Endothelial cell of umbilical vein (primary cell): Measurements from ENCODE around the gene MTF2. TPM values are rescaled to one million over a fixed set of nuclear protein-coding genes. Genes with fewer than 3 reads are reported as not detected.
"Not testable (repeated sequence)": the region's sequence is repeated elsewhere in the genome, so short reads cannot be mapped to it uniquely, and the experiment has no call there.

Source experiments
- BruUV-seq: library from RNA; stranded (reverse); fragments of 400-500 nt; replicated peaks from 2 replicates; lab custom pipeline; 2021; lab: Mats Ljungman, UMichigan
- CTCF ChIA-PET: fragments of 300-600, 350-600 bp; sonication (Branson Sonifier 250); formaldehyde crosslinking; loops from one replicate; lab custom pipeline; 2021; ENCODE audit warnings: antibody characterized with exemption, inconsistent platforms; lab: Charles Lee
- POLR2A ChIA-PET: fragments of 300-600, 350-600 bp; sonication (Branson Sonifier 250); formaldehyde crosslinking; loops from one replicate; lab custom pipeline; 2021; ENCODE audit warnings: antibody characterized with exemption, inconsistent platforms; lab: Charles Lee
- DNase-seq: peaks from one replicate; pipeline ENCODE4 v3.0.0-alpha.2; 2011; ENCODE audit warnings: low read depth, low spot score
- FAIRE-seq: peaks from 2 replicates; lab custom pipeline; 2011; peaks lifted over from hg19 to GRCh38; lab: Jason Lieb, UNC
- H2AFZ ChIP-seq: 2 replicates; pipeline ENCODE4 v1.6.0; 2012; ENCODE audit warnings: low read depth, low read length, control low read depth, inconsistent platforms
- H3K27ac ChIP-seq: 2 replicates; pipeline ENCODE4 v1.5.1; 2011; ENCODE audit warnings: low read depth, mild to moderate bottlenecking, control low read depth, low read length, moderate library complexity; ENCODE audit not compliant: insufficient read depth
- H3K27me3 ChIP-seq, 2 experiments: 2 replicates each; pipeline versions ENCODE4 v1.6.0 to v1.6.1; 2011; ENCODE audit warnings: low read length in 2 of 2, mixed read lengths in 1 of 2; ENCODE audit not compliant: control insufficient read depth in 2 of 2, insufficient read depth in 2 of 2
- H3K36me3 ChIP-seq, 2 experiments: 2 replicates in 1 of 2; 3 replicates in 1 of 2; pipeline ENCODE4 v1.5.1; 2011; ENCODE audit warnings: low read length in 2 of 2, mild to moderate bottlenecking in 1 of 2, moderate library complexity in 1 of 2; ENCODE audit not compliant: control insufficient read depth in 2 of 2, insufficient read depth in 2 of 2; ENCODE audit errors: extremely low read depth in 1 of 2
- H3K4me1 ChIP-seq: 3 replicates; pipeline ENCODE4 v1.5.1; 2011; ENCODE audit warnings: mild to moderate bottlenecking, low read length; ENCODE audit not compliant: control insufficient read depth, insufficient read depth; ENCODE audit errors: extremely low read depth
- H3K4me2 ChIP-seq: 2 replicates; pipeline ENCODE4 v1.6.1; 2011; ENCODE audit warnings: low read length, control low read depth, mixed read lengths; ENCODE audit not compliant: insufficient read depth
- H3K4me3 ChIP-seq, 3 experiments: fragments of 200-600 bp in 1 of 3; sonication (generic), shearing (Covaris generic) in 1 of 3; replicated peaks in 1 of 3; 2 replicates each; pipeline ENCODE4 v1.5.1; 2011 to 2016; ENCODE audit warnings: control low read depth in 3 of 3, low read length in 3 of 3, mild to moderate bottlenecking in 2 of 3, inconsistent platforms in 1 of 3, low read depth in 1 of 3, moderate library complexity in 1 of 3; ENCODE audit not compliant: insufficient read depth in 1 of 3
- H3K79me2 ChIP-seq: 2 replicates; pipeline ENCODE4 v1.6.0; 2012; ENCODE audit warnings: low read length, inconsistent platforms; ENCODE audit not compliant: control insufficient read depth, insufficient read depth
- H3K9ac ChIP-seq: replicated peaks from 2 replicates; pipeline ENCODE3; 2011; ENCODE audit warnings: low read length, control low read depth; ENCODE audit not compliant: insufficient read depth; ENCODE audit errors: extremely low read depth
- H3K9me1 ChIP-seq: replicated peaks from 3 replicates; pipeline ENCODE4 v1.6.0; 2011; ENCODE audit warnings: mild to moderate bottlenecking, low read length; ENCODE audit not compliant: control insufficient read depth, insufficient read depth; ENCODE audit errors: extremely low read depth
- H3K9me3 ChIP-seq: replicated peaks from 2 replicates; pipeline ENCODE4 v1.5.1; 2012; ENCODE audit warnings: low read length, inconsistent platforms; ENCODE audit not compliant: control insufficient read depth, insufficient read depth
- H4K20me1 ChIP-seq: replicated peaks from 2 replicates; pipeline ENCODE3; 2011; ENCODE audit warnings: mild to moderate bottlenecking, low read length; ENCODE audit not compliant: control insufficient read depth, insufficient read depth; ENCODE audit errors: extremely low read depth
- CTCF ChIP-seq, 2 donors: IDR thresholded peaks; 1 replicate in 1 of 2; 2 replicates in 1 of 2; pipeline ENCODE4 v1.5.1; 2011; ENCODE audit warnings: low read length in 2 of 2, mild to moderate bottlenecking in 2 of 2, moderate library complexity in 2 of 2, control low read depth in 1 of 2, inconsistent platforms in 1 of 2, low read depth in 1 of 2; ENCODE audit not compliant: insufficient read depth in 1 of 2; ENCODE audit errors: extremely low read depth in 1 of 2
- EZH2 ChIP-seq: IDR thresholded peaks from 2 replicates; pipeline ENCODE4 v1.6.1; 2012; ENCODE audit warnings: borderline replicate concordance, low read depth, mild to moderate bottlenecking, moderate library complexity, low read length, inconsistent platforms; ENCODE audit not compliant: severe bottlenecking
- FOS ChIP-seq: IDR thresholded peaks from 2 replicates; pipeline ENCODE4 v1.6.1; 2011; ENCODE audit warnings: mild to moderate bottlenecking, low read length, moderate library complexity, borderline replicate concordance; ENCODE audit not compliant: insufficient read depth
- GATA2 ChIP-seq: IDR thresholded peaks from 2 replicates; pipeline ENCODE4 v1.7.0; 2011; ENCODE audit warnings: low read depth, mild to moderate bottlenecking, moderate library complexity, mixed read lengths, low read length; ENCODE audit not compliant: insufficient read length, insufficient read depth
- JUN ChIP-seq: IDR thresholded peaks from 2 replicates; pipeline ENCODE4 v1.6.1; 2011; ENCODE audit warnings: borderline replicate concordance, low read depth; ENCODE audit not compliant: insufficient read length, insufficient read depth
- MYC ChIP-seq: IDR thresholded peaks from one replicate; pipeline ENCODE4 v1.6.1; 2011; ENCODE audit warnings: mild to moderate bottlenecking, low read depth, low read length
- POLR2A ChIP-seq: IDR thresholded peaks from 2 replicates; pipeline ENCODE4 v1.6.1; 2012; ENCODE audit warnings: low read depth, mild to moderate bottlenecking, control low read depth, low read length
- POLR2AphosphoS5 ChIP-seq: IDR thresholded peaks from 2 replicates; pipeline ENCODE4 v1.6.1; 2012; ENCODE audit warnings: low read depth, mild to moderate bottlenecking, control low read depth, low read length, moderate library complexity; ENCODE audit not compliant: insufficient read depth
- dilution Hi-C: fragments of 300-500 bp; cut with MboI; formaldehyde crosslinking; loops from one replicate; pipeline ENCODE4 v1.15.0; 2019; ENCODE audit warnings: low sequenced_read_pairs; ENCODE audit not compliant: extremely low pct_ligation_motif_present
- intact Hi-C: fragments of 100-400 bp; cut with micrococcal nuclease; formaldehyde crosslinking; loops from one replicate; pipeline ENCODE4 v1.10.0; 2022
- polyA plus RNA-seq, 4 experiments: library from polyadenylated mRNA; depleted of rRNA in 3 of 4; stranded (reverse) in 3 of 4; unstranded in 1 of 4; fragments of >200 nt; gene quantifications; 2 replicates each; pipeline versions ENCODE4 v1.2.1 to v1.2.3, GENCODE V29; 2011 to 2012; ENCODE audit warnings: missing spikeins in 1 of 4
- total RNA-seq: library from RNA; stranded (reverse); gene quantifications from 2 replicates; pipeline ENCODE4 v1.2.3, GENCODE V29; 2021
- TF ChIP-seq, protein P1 (sequence below): IDR thresholded peaks from 2 replicates; pipeline ENCODE4 v1.6.1; 2011; ENCODE audit not compliant: insufficient read depth, insufficient read length

The MTF2 gene
- total and polyA plus RNA-seq, 2 donors (not counting 3 experiments of a cell fraction or from before 2014, with no cell fraction given) = 20.1 to 40.5 TPM

DNA sequence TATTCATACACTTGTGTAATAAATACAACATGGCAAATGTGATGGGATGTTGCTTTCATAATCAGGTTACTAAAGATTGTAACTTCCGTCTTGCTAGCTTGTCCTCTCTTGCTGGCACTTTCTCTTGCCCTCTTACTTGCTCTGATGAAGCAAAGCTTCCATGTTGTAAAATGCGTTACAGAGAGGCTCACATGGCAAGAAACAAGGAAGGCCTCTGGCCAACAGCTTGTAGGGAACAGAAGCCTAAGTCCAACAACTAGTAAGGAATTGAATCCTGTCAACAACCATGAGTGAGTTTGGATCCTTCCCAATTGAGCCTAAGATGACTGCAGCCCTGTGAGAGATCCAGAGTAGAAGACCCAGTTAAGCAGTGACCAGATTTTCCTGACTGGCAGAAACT, 85.7 kb downstream of the MTF2 start:
- H3K4me3 ChIP-seq = no peak overlapping the region
- dilution Hi-C loops = no loop called here
- TF ChIP-seq EZH2 (no peak), JUN (no peak), GATA2 (no peak), MYC (no peak), POLR2A (no peak), FOS (no peak), POLR2AphosphoS5 (no peak), CTCF (IDR thresholded peaks at IDR 0.05; ENCODE audit: extremely low read depth in 1 of 2, insufficient read depth in 1 of 2, low read depth in 1 of 2, low read length in 2 of 2) (no peak)
- TF ChIP-seq, protein P1, sequence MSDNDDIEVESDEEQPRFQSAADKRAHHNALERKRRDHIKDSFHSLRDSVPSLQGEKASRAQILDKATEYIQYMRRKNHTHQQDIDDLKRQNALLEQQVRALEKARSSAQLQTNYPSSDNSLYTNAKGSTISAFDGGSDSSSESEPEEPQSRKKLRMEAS = no peak
- no peak overlapping the region for H3K27ac ChIP-seq
- peaks cover 88% of the 10 kb centered on the region for H3K79me2 ChIP-seq
- no peaks in the 10 kb centered on the region for H3K27me3 ChIP-seq
- no peak overlapping the region for H3K4me2 ChIP-seq
- no peaks in the 10 kb centered on the region for H4K20me1 ChIP-seq
- H3K36me3 ChIP-seq = no peaks in the 10 kb centered on the region
- intact Hi-C loops = no loop called here
- FAIRE-seq = no peak
- no peak for DNase-seq
- ChIA-PET POLR2A (interaction anchor here (1.4 kb wide), 1 partner anchor 9 kb away, joined by 3 read pairs; no protein-coding TSS in a partner anchor), CTCF (interaction anchor here (1.0 kb wide), 1 partner anchor 9 kb away, joined by 7 read pairs; no protein-coding TSS in a partner anchor)
- BruUV-seq = no TSS peak
- H3K9ac ChIP-seq = no peak overlapping the region
- no peak overlapping the region for H2AFZ ChIP-seq
- no peaks in the 10 kb centered on the region for H3K9me1 ChIP-seq
- H3K4me1 ChIP-seq = no peaks in the 10 kb centered on the region
- no peaks in the 10 kb centered on the region for H3K9me3 ChIP-seq

- CTCF ChIA-PET, H3K9ac ChIP-seq, H3K4me3 ChIP-seq, FAIRE-seq, H3K36me3 ChIP-seq, H3K4me1 ChIP-seq, POLR2A ChIA-PET, H3K27ac ChIP-seq, H4K20me1 ChIP-seq, DNase-seq, dilution Hi-C loops, BruUV-seq, H3K27me3 ChIP-seq, H3K4me2 ChIP-seq, H3K9me1 ChIP-seq, H3K9me3 ChIP-seq, H2AFZ ChIP-seq, intact Hi-C loops: not testable (repeated sequence)
- peaks cover 95% of the 10 kb centered on the region for H3K79me2 ChIP-seq
These were observed 86.8 kb downstream of the MTF2 start for GRCh38 chr1:93165895-93166294.
